WTC11 (cell line): Measurements from ENCODE around the gene CFAP99.

ENCODE experiments used
- TF ChIP-seq, protein P1 (sequence below): sonication (generic); formaldehyde crosslinking; IDR thresholded peaks from 2 replicates; pipeline ENCODE4 v1.8.1; 2022; ENCODE audit warnings: low read depth, mild to moderate bottlenecking, moderate library complexity, missing genetic modification reagents, borderline replicate concordance
- TF ChIP-seq, protein P2 (sequence below): fragments of 200-600 bp; IDR thresholded peaks from 2 replicates; pipeline ENCODE4 v1.8.0; 2022; ENCODE audit warnings: antibody characterized with exemption

DNA sequence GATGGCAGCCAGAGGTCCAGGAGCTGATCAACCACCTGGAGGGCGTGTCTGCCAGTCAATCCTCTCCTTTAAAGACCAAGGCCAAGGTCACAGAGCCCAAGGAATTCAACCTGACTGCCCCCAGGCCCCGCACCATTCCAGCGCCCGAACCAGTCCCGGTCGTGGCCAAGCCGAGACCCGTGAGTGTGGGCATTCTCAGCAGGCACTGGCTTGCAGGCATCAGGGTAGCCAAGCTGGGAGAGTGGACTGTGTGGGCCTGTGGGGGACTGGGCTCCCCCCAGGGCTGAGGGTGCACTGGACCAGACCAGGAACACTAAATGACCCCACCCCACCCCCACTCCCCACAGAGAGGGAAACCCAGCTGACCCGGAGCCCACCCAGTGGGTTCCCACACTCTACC lies 26.4 kb downstream of the CFAP99 start:
- TF ChIP-seq, protein P1, sequence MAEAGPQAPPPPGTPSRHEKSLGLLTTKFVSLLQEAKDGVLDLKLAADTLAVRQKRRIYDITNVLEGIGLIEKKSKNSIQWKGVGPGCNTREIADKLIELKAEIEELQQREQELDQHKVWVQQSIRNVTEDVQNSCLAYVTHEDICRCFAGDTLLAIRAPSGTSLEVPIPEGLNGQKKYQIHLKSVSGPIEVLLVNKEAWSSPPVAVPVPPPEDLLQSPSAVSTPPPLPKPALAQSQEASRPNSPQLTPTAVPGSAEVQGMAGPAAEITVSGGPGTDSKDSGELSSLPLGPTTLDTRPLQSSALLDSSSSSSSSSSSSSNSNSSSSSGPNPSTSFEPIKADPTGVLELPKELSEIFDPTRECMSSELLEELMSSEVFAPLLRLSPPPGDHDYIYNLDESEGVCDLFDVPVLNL = no peak
- TF ChIP-seq, protein P2, sequence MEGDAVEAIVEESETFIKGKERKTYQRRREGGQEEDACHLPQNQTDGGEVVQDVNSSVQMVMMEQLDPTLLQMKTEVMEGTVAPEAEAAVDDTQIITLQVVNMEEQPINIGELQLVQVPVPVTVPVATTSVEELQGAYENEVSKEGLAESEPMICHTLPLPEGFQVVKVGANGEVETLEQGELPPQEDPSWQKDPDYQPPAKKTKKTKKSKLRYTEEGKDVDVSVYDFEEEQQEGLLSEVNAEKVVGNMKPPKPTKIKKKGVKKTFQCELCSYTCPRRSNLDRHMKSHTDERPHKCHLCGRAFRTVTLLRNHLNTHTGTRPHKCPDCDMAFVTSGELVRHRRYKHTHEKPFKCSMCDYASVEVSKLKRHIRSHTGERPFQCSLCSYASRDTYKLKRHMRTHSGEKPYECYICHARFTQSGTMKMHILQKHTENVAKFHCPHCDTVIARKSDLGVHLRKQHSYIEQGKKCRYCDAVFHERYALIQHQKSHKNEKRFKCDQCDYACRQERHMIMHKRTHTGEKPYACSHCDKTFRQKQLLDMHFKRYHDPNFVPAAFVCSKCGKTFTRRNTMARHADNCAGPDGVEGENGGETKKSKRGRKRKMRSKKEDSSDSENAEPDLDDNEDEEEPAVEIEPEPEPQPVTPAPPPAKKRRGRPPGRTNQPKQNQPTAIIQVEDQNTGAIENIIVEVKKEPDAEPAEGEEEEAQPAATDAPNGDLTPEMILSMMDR = no peak
